Duodenal mucosa (tissue), 2 donors: ENCODE results near the gene MCM3AP.

ENCODE experiments used
- H3K27ac ChIP-seq: one replicate; pipeline ENCODE4 v1.7.0; 2013; ENCODE audit warnings: low read depth, low read length
- H3K27me3 ChIP-seq, 2 donors: one replicate each; pipeline ENCODE4 v1.7.0; 2013; ENCODE audit warnings: low read length in 2 of 2, control low read depth in 1 of 2; ENCODE audit not compliant: insufficient read depth in 2 of 2, control insufficient read depth in 1 of 2
- H3K36me3 ChIP-seq, 2 donors: one replicate each; pipeline ENCODE4 v1.7.0; 2013; ENCODE audit warnings: low read length in 2 of 2, control low read depth in 1 of 2; ENCODE audit not compliant: insufficient read depth in 2 of 2, control insufficient read depth in 1 of 2
- H3K4me1 ChIP-seq, 2 donors: one replicate each; pipeline ENCODE4 v1.7.0; 2013; ENCODE audit warnings: low read length in 2 of 2, control low read depth in 1 of 2; ENCODE audit not compliant: insufficient read depth in 2 of 2, control insufficient read depth in 1 of 2
- H3K4me3 ChIP-seq, 2 donors: one replicate each; pipeline ENCODE4 v1.7.0; 2013; ENCODE audit warnings: low read length in 2 of 2, low read depth in 1 of 2
- H3K9ac ChIP-seq, 2 donors: one replicate each; pipeline ENCODE4 v1.7.0; 2013; ENCODE audit warnings: low read length in 2 of 2, low read depth in 1 of 2
- H3K9me3 ChIP-seq, 2 donors: one replicate each; pipeline ENCODE4 v1.7.0; 2013; ENCODE audit warnings: low read length in 2 of 2, control low read depth in 1 of 2; ENCODE audit not compliant: control insufficient read depth in 1 of 2

MCM3AP gene

DNA sequence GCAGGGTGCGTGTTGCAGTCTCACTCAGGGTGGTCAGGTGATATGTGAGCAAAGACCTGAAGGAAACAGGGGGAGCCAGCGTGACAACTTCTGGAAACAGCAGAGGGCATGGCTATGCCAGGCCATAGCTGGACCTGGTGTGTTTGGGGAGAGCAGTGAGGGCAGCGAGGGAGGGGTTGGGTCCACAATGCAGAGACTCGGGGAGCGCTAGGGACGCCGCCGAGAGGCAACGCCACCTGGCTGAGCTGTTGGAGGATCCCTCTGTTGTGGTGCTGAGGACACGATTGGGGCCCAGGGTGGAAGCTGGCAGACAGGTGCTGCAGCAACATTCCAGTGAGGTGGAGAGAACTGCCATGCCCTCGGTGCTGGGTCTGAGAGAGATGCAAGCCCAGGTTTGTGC is 30.2 kb downstream of the MCM3AP start:
- peaks cover 49 to 80% of the 10 kb centered on the region in 2 donors for H3K36me3 ChIP-seq

DNA sequence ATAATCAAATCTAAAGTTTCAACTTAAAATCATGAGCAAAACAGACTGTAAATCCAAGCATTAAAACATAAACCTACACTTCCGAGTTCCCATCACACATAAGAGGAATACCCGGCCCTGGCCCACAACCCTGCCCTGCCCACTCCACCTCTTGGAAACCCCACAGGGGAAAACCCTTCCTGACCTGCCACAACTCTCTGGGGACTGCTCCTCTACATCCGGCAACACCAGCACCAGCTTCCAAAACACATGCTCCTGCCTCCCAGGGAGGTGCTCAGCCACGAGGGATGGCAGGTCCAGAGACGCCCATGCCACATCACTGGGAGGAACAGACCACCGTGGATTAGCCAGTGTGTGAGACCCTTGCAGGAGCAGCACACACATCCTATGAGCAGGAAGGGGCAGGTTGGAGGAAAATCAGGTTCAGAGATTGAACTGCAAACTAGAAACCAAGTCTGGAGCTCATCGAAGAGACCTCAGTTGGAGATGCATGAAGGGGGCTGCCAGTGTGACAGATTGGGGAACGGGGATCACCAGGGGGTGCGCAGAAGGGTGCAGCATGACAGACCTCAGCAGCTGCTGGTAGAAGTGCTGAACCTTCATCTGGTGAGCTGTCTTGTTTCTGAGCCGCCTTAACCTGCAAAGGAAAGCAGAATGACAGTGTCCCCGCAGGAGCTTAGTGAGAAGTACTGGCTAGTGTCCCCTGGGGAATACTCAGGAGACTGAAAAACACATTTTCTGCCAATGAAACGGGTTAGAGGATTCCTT is 31.0 kb downstream of the MCM3AP start:
- Histone ChIP-seq H3K4me1 (no peaks in the 10 kb centered on the region), H3K27ac (no peak overlapping the region)

More for the DNA sequence above, 30.2 kb downstream of the MCM3AP start:
- Histone ChIP-seq H3K4me1 (no peaks in the 10 kb centered on the region), H3K27me3 (no peaks in the 10 kb centered on the region), H3K9ac (no peak overlapping the region), H3K27ac (no peak overlapping the region), H3K9me3 (no peaks in the 10 kb centered on the region), H3K4me3 (no peak overlapping the region)

DNA sequence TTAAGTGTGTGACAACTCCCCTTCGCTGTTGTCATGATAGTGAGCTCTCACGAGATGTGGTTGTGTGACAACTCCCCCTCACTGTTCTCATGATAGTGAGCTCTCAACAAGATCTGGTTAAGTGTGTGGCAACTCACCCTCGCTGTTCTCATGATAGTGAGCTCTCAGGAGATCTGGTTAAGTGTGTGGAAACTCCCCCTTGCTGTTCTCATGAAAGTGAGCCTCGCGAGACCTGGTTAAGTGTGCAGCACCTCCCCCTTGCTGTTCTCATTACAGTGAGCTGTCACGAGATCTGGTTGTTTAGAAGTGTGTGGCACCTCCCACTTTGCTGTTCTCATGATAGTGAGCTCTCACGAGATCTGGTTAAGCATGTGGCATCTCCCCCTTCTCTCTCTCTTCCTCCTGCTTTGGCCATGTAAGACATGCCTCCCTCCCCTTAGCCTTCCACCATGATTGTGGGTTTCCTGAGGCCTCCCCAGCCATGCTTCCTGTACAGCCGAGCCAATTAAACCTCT is 31.7 kb downstream of the MCM3AP start:
- Histone ChIP-seq H3K9ac (no peak overlapping the region), H3K4me1 (no peaks in the 10 kb centered on the region), H3K9me3 (no peaks in the 10 kb centered on the region), H3K27me3 (no peaks in the 10 kb centered on the region), H3K4me3 (no peak overlapping the region), H3K36me3 (peaks cover 49 to 79% of the 10 kb centered on the region in 2 donors), H3K27ac (no peak overlapping the region)

More for the DNA sequence above, 31.0 kb downstream of the MCM3AP start:
- peaks cover 53 to 83% of the 10 kb centered on the region in 2 donors for H3K36me3 ChIP-seq
- no peak overlapping the region for H3K9ac ChIP-seq
- no peaks in the 10 kb centered on the region for H3K9me3 ChIP-seq
- H3K4me3 ChIP-seq = no peak overlapping the region
- no peaks in the 10 kb centered on the region for H3K27me3 ChIP-seq

DNA sequence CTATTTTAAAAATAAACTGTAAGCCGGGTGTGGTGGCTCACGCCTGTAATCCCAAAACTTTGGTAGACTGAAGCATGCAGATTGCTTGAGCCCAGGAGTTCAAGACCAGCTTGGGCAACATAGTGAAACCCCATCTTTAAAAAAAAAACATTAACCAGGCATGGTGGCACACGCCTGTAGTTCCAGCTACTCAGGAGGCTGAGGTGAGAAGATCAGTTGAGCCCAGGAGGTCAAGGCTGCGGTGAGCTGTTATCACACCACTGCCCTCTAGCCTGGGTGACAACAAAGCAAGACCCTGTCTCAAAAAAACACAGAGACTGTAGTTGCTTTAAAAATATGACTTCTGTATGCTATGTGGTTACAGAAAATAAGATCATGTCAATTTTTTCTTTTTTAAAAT is 32.6 kb downstream of the MCM3AP start:
- Histone ChIP-seq H3K4me1 (no peaks in the 10 kb centered on the region), H3K27ac (no peak overlapping the region), H3K36me3 (peaks cover 41 to 77% of the 10 kb centered on the region in 2 donors), H3K4me3 (no peak overlapping the region), H3K27me3 (no peaks in the 10 kb centered on the region), H3K9me3 (no peaks in the 10 kb centered on the region), H3K9ac (no peak overlapping the region)

DNA sequence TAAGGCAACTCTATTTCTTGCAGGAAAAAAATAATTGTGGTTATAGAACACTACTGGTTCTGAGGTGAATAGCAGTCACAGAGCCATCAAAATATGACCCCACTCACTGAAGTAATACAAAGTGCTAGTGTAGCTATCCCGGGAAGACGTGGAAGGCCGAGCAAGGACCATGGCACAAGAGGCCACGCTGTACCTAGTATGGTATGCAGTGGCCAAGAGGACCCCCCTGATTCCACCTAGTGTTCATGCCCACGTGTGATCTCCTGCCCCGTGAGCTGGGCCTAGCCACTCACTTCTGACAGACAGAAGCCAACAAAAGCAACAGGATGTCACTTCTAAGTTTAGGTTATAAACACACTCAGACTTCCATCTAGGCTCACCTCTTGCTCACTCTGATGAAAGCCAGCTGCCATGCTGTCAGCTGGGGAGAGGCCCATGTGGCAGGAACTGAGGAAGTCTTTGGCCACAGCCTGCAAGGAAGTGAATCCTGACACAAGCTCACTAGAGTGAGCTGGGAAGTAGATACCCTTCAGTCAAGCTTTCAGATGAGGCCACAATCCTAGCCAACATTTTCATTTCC is 35.2 kb downstream of the MCM3AP start:
- H3K27me3 ChIP-seq = no peaks in the 10 kb centered on the region
- no peak overlapping the region for H3K4me3 ChIP-seq
- H3K36me3 ChIP-seq = peaks cover 40 to 76% of the 10 kb centered on the region in 2 donors
- H3K9me3 ChIP-seq = no peaks in the 10 kb centered on the region
- H3K27ac ChIP-seq = no peak overlapping the region
- H3K4me1 ChIP-seq = no peaks in the 10 kb centered on the region
- no peak overlapping the region for H3K9ac ChIP-seq

DNA sequence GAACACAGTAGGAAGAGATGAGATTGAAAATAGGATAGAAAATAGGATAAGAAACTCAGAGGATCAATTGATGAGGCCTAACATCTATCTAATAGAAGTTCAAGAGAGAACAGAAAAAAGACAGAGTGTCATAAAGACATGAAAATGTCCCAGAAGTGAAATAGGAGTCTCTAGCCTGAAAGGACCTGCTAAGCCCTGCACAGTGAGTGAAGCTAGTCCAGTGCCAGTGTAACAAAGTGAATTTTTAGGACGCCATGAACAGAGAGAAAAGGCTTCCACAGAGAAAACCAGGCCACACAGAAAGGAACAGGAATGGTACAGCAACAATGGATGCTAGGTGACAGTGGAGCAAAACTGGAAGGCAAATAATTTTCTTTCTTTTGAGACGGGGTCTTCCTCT is 36.6 kb downstream of the MCM3AP start:
- Histone ChIP-seq H3K36me3 (peaks cover 42 to 77% of the 10 kb centered on the region in 2 donors), H3K9me3 (no peaks in the 10 kb centered on the region), H3K4me1 (no peaks in the 10 kb centered on the region), H3K9ac (no peak overlapping the region), H3K27me3 (no peaks in the 10 kb centered on the region), H3K4me3 (no peak overlapping the region), H3K27ac (no peak overlapping the region)

DNA sequence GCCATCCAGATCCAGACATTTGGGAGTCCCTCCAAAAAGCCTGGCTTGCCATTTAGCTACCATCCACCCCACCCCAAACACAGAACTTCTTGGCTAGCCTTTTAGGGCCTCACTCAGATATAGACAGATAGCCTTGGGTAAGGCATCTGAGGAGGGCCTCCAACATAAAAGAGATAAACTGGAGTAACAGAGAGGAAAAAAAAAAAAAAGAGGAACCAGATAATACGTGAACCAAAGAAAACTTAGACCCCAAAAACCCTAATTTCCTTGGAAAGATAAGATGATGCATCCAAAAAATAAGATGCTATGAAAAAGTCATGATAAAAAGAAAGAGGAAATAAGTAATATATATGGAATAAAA is 37.0 kb downstream of the MCM3AP start:
- no peaks in the 10 kb centered on the region for H3K4me1 ChIP-seq
- no peak overlapping the region for H3K9ac ChIP-seq
- H3K36me3 ChIP-seq = peaks cover 42 to 77% of the 10 kb centered on the region in 2 donors
- H3K4me3 ChIP-seq = no peak overlapping the region
- no peaks in the 10 kb centered on the region for H3K27me3 ChIP-seq
- H3K27ac ChIP-seq = no peak overlapping the region
- no peaks in the 10 kb centered on the region for H3K9me3 ChIP-seq

DNA sequence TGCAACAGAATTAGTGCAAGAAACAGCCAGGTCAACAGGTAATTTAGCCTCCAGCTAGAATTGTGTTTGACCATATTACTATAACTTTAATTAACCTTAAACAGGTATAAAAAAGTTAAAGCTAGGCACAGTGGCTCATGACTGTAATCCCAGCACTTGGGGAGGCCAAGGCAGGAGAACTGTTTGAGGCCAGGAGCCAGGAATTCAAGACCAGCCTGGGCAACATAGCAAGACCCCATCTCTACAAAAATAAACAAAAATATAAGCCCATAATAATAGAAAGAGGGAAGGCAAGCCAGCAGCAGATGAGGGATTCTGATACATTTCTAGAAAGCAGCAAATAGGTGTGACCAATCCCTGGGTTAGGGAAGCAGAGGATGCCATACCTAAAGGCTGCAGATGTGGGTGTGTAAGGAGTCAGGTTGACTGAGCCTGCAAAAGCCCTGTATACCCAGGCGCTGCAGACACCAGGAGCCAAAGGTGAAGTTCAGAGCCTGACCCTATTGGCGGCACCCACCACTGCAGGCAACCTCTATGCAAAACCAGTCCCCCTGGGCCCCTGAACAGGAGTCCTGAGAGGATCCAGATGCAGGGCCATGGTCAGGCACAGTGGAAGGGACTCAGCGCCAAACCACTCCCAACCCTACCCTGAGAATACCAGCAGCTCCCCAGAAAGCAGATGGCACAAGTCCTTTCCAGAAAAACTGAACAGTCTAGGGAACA is 37.6 kb downstream of the MCM3AP start:
- Histone ChIP-seq H3K9me3 (no peaks in the 10 kb centered on the region), H3K36me3 (peaks cover 48 to 80% of the 10 kb centered on the region in 2 donors), H3K4me1 (no peaks in the 10 kb centered on the region), H3K9ac (no peak overlapping the region), H3K4me3 (no peak overlapping the region), H3K27me3 (no peaks in the 10 kb centered on the region), H3K27ac (no peak overlapping the region)

DNA sequence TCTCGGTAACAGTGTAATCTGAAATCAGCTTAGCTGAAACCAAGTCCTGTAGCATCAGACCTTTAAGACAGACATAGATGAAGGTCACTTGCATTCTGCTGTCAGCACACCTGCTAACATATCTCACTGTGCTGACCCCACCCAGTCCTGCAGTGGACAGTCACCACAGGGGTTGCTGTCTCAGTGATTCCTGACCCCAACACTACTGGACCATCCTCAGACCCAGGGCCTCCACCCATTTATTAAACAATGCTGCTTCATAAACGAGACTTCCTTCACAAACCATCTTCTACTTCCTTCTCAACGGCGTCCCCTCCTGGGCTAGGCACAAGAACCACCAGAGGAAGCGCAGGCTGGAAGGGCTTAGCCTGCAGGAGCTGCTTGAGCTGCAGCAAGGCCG is 39.1 kb downstream of the MCM3AP start:
- Histone ChIP-seq H3K9ac (no peak overlapping the region), H3K27ac (no peak overlapping the region), H3K9me3 (no peaks in the 10 kb centered on the region), H3K4me3 (no peak overlapping the region), H3K4me1 (no peaks in the 10 kb centered on the region), H3K36me3 (peaks cover 61 to 85% of the 10 kb centered on the region in 2 donors), H3K27me3 (no peaks in the 10 kb centered on the region)
